ENCODE measurements around the gene POLN. TPM values are rescaled to one million over a fixed set of nuclear protein-coding genes. Genes with fewer than 3 reads are reported as not detected.

POLN gene
- total and polyA plus RNA-seq, 2 of the 4 experiments (the other 2 are of a cell fraction): 0.63 to 0.72 TPM

DNA sequence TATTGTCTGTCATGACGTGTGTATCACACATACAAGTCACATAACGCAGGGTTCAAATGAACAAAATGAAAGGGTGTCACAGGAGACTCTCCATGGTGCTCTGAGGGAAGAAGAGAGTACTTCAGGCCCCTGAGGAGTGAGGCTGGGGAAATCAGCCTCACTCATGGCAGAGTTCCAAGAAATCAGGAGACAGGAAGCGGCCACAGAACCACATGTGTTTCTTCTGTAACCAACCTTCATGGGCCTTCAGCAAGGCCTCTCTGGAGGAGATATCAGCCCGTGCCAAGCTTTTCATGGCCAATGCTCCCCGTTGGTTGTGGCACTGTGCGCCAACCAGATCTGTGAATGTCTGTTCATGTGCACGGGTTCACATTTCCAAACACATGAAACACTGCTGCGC, 106.8 kb downstream of the POLN start:
- Histone ChIP-seq H2BK15ac (ENCODE audit: low read depth, low read length) (no peak overlapping the region), H3K4me1 (ENCODE audit: control insufficient read depth, insufficient read depth, low read length) (peaks cover 2% of the 10 kb centered on the region; the same call in 1 of the 2 replicates), H3K79me1 (ENCODE audit: low read depth in 1 of 2, low read length in 2 of 2) (no peaks in the 10 kb centered on the region), H3K27me3 (ENCODE audit: control insufficient read depth, insufficient read depth, low read length) (peaks cover 2% of the 10 kb centered on the region), H2AK5ac (ENCODE audit: low read depth, low read length) (no peak overlapping the region), H3K36me3 (ENCODE audit: control insufficient read depth, insufficient read depth, low read length) (no peaks in the 10 kb centered on the region), H2AFZ (replicated peaks; ENCODE audit: low read length, poor library complexity) (no peak overlapping the region), H2BK20ac (ENCODE audit: low read depth, low read length) (no peak overlapping the region), H4K20me1 (ENCODE audit: insufficient read depth, low read length) (no peaks in the 10 kb centered on the region; the same call in 1 of the 2 replicates), H4K8ac (ENCODE audit: low read depth in 2 of 2, low read length in 2 of 2) (no peak overlapping the region), H3K27ac (ENCODE audit: insufficient read depth, low read length) (no peak overlapping the region), H3K4ac (ENCODE audit: low read depth, low read length) (no peak overlapping the region), H3K9me3 (ENCODE audit: control insufficient read depth, insufficient read depth, low read length) (peaks cover 9% of the 10 kb centered on the region), H4K5ac (ENCODE audit: low read depth, low read length) (no peak overlapping the region), H3K9me1 (ENCODE audit: insufficient read depth, low read length) (no peaks in the 10 kb centered on the region), H2BK120ac (ENCODE audit: low read depth, low read length) (no peak overlapping the region), H3K9ac (ENCODE audit: low read depth, low read length) (no peak overlapping the region), H2BK5ac (ENCODE audit: low read depth, low read length, poor library complexity, severe bottlenecking) (no peak overlapping the region), H3K4me2 (ENCODE audit: low read depth, low read length) (no peak overlapping the region), H3K4me3 (ENCODE audit: insufficient read depth, low read depth, low read length) (no peak overlapping the region), H3K14ac (replicated peaks; ENCODE audit: low read depth, low read length) (no peak overlapping the region), H3K18ac (ENCODE audit: low read depth, low read length) (no peak overlapping the region), H4K91ac (ENCODE audit: insufficient read depth, low read depth, low read length) (no peak overlapping the region), H3K23ac (ENCODE audit: low read depth, low read length) (no peak overlapping the region), H3K56ac (ENCODE audit: extremely low read depth, insufficient read depth, low read length) (no peak overlapping the region), H2AK9ac (replicated peaks; ENCODE audit: low read depth, low read length, poor library complexity) (no peak overlapping the region)
- no CpG with 5 or more reads among the region's 8 CpGs for WGBS, 2 experiments (ENCODE audit: extremely low coverage in 2 of 2, insufficient read length in 1 of 2)
- no peak; the same call in 1 of the 2 replicates for ATAC-seq (ENCODE audit: low read depth)
- in situ Hi-C loops (cut with MboI; ENCODE audit: low sequenced_read_pairs): no loop called here
- dilution Hi-C loops (cut with HindIII; ENCODE audit: low sequenced_read_pairs, unreplicated experiment): no loop called here
- TF ChIP-seq POLR2A (IDR thresholded peaks at IDR 0.05; ENCODE audit: low read depth, low read length) (no peak), NFE2L2 (IDR thresholded peaks at IDR 0.05; ENCODE audit: low read depth, low read length) (no peak), MAFK (IDR thresholded peaks at IDR 0.05; ENCODE audit: low read depth, low read length) (no peak)
- BruUV-seq (replicated peaks): no TSS peak
- ChIA-PET CTCF (no interaction called here), POLR2A (ENCODE audit: unreplicated experiment) (no interaction called here)
- intact Hi-C loops (cut with micrococcal nuclease): no loop called here
- peak; percentile 49 for DNase-seq

Measured in IMR-90 (cell line).